ENCODE data around the gene LRFN2.

LRFN2 gene

DNA sequence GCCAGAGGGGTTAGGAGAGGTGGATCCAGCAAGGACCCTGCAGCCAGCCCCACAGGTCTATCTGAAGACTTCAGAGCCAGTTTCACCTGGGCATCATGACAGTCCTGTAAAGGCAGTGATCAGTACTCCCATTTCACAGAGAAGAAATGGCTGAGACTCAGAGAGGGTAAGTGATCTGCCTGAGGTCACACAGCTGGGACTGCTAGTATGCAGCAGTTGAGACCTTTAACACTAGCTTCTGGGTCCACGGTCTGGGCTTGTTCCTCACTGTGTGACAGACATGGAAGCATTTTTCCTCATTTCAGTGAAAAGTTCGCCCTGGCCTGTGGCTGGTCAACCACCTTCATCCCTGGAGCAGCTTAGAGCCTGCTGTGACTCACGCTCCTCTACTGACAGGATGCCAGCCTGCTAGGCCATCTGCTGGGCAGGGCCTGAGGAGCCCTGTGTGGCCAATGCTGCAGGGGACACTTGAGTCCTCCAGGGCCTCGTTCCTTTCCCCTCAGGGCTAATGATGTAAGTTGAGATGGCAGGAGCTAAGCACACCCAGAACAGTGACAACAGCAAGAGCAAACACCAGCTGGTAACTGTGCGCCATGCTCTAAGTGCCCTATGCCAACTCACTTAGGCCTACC is 192.0 kb downstream of the LRFN2 start:
- no peak for DNase-seq

- no peak for DNase-seq
These were observed 192.8 kb downstream of the LRFN2 start for GRCh38 chr6:40394381-40394780.

- DNase-seq: no peak
These were observed 193.5 kb downstream of the LRFN2 start for GRCh38 chr6:40393641-40394040.

- no peak for DNase-seq
These were observed 194.6 kb downstream of the LRFN2 start for GRCh38 chr6:40392589-40392988.

GRCh38 chr6:40391851-40392517 is 195.2 kb downstream of the LRFN2 start:
- no peak for DNase-seq

- no peak for DNase-seq
These were observed 196.1 kb downstream of the LRFN2 start for GRCh38 chr6:40391086-40391485.

DNA sequence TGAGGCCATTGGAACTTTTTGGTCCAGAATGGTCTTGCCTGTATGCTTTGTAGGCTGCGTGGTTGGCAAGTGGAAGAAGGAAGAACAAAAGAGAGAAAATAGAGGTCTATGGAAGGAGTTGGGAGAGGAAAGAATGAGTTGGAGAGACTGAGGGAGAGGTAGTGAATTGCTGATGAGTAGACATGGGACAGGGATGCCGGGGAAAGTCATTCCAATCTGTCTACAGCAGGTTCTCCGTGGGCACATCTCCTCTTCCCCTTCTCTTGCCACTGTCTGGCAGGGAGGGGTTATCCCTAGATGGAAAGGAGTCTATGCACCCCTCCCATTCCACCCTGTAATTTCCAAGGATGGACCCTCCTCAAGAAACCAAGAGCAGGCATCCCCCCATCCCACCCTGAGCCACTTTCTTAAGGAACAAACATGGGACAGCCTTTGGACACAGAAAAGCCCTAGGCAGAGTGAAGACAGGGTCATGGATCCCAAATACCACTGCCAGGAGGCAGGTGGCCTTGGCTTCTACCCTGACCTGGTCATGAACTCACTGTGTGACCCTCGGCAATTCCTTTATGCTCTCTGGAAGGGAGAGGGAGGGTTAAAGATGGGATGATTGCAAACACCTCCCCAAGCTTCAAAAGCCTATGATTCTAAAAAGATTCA is 196.9 kb downstream of the LRFN2 start:
- no peak for DNase-seq

- DNase-seq: no peak
These were observed 197.9 kb downstream of the LRFN2 start for GRCh38 chr6:40389254-40389653.

DNA sequence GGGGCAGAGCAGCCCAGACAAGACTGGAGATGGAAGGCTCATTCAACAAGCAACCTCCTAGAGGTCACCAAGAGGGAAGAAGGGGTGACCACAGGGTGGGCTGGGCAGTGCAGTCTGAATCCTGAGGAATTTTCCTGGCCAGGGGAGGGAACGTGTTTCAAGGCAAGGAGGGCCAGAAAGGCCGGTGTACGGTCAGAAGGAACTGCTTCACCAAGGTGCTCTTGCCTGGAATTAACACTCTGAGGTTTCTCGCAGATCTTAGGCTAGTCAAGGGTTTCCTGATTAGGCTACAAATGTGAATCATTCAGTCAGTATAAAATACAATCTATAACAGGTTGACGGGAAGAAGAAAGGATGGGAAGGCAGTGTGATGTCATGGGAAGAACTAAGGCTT is 199.3 kb downstream of the LRFN2 start:
- DNase-seq: no peak

DNA sequence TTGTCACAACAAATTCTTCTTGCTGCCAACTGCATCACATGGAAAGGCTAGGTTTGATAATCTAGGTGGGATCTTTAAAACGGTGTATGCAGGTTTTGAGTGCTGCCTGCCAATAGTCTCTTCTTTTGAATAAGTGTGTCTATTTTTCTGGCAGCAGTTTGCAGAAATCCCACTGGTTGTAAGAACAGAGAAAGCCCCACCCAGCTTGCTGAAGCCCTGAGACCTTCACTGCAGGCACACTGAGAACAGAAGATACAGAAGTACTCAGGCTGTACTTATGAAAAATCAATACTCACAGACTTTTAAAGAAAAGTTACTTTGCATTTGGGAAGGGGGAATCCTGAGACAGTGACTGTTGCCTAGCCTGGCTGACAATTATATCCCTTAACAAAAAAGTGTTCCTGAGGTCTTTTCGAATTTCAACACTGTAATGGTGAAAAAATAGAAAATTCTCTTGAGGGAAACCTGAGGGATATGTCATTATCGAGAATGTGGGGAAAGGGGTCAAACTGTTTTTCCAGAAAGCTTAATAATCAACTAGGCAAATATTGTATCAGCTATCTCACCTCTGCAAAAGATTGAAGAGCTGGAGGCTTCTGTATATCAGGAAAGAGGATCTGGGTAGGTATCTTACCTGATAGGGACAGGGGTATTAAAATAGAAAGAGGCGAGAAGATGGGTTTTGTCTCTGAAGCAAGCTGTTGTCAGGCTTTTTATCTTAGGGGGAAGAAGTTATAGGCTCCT is 199.9 kb downstream of the LRFN2 start:
- no peak for DNase-seq

DNA sequence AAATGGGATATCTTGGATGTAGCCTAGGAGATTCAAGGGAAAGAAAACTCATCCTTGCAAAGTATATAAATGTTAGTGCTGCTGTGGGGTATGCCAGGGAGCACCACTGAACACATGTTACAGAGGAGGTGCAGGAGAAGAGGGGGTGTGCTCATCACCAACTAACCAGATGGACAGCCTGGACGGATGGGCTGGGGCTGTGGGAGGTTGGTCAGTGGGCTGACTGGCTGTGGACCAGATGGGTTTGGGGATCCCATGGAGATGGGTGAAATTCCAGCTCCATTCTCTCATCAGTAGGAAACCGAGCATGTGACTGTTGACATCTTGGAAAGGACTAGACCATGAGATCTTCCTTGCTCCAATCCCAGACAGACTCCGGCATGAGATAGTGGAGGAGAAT is 201.0 kb downstream of the LRFN2 start:
- no peak for DNase-seq

DNA sequence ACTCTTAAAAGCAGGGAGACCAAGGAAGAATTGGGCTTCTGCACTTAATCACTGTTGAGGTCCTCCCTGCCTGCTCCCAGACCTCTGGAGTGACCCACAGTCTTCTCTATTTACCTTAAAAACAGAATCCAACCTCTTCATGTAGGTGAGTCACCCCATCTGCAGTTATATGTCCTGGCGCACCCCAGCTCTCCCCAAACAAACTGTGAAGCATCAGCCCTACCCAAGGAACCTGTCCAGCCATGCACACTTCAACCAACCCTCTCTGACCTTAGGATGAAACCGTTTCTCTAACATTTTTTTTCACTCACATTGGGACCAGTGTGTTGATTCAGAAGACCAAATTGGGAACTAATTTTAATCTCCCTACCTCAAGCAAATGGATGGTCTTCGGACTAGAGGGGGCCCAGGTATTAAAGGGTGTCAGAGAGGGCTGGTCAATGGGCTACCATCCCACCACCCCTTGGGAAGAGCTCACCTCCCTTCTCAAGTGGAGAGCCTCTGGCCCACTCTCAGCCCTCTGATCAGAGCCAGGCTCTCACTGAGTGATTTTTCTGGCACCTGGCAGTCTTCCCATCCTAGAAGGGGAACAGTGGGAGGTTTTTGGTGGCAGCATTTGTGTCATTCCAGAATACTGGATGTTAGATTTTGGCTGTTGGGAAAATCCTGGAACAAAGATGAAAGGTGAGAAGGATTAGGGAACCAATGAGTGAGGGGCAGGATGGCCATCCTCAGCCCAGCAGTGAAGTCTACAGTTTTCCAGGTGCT is 203.6 kb downstream of the LRFN2 start:
- DNase-seq: no peak

DNA sequence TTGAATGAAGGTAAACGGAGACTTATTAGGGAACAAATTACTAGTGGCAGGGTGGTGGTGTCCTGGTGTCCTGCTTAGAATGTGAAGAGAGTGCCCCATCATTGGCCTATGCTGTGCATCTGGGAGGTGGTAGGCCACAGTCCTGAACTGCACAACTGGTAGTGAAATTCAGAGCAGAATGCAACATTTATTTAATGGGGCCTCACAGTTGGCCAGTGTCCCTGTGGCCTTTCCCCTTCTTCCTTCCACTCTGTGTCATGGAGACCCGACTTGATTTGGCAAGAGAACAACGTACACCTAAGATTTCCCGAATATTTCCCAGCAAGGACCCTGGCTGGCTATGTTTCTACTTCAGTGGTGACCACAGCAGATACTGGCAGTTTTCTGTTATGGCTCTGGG is 206.9 kb downstream of the LRFN2 start:
- no peak for DNase-seq

DNA sequence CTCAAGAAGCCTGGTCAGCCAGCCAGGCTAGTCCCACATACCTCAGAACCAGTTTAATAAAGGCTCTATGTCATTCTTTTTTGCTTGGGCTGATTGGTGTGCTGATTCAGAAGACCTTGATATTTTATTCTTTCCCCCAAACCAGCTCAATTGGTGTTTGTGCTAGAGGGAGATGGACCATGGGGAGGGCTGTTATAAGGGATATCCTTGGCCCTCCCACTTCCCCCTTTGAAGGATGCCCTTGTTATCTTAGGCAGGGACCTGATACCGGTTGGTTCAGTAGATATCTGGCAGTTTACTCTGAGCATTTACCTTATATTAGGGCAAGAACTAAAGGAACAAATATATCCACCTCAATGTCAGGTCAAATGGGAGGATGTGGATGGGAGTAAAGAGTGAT is 207.4 kb downstream of the LRFN2 start:
- DNase-seq: no peak

DNA sequence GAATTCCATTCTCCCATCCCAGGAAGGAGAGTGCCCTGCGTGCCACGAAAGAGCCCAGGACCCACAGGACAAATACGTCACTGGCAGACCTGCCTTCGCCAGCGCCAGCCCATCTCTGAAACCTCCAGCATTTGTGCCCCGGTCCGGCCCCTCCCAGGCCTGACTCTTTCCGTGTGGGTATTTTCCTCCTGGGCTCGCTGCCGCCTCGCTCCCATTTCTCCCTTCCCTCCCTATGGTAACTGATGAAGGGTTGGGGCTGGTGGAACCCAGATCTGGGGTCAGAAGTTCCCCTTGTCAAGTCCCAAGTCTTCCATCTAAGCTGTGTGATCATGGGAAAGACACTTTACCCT is 208.5 kb downstream of the LRFN2 start:
- DNase-seq: no peak

- DNase-seq: no peak
These were observed 209.0 kb downstream of the LRFN2 start for GRCh38 chr6:40378071-40378724.

- no peak for DNase-seq
These were observed 209.9 kb downstream of the LRFN2 start for GRCh38 chr6:40377173-40377806.

GRCh38 chr6:40376113-40376650 is 211.0 kb downstream of the LRFN2 start:
- no peak for DNase-seq

GRCh38 chr6:40373267-40373666 is 213.9 kb downstream of the LRFN2 start:
- no peak for DNase-seq

GRCh38 chr6:40371621-40372020 is 215.5 kb downstream of the LRFN2 start:
- DNase-seq: no peak

- no peak for DNase-seq
These were observed 216.1 kb downstream of the LRFN2 start for GRCh38 chr6:40371095-40371494.

DNA sequence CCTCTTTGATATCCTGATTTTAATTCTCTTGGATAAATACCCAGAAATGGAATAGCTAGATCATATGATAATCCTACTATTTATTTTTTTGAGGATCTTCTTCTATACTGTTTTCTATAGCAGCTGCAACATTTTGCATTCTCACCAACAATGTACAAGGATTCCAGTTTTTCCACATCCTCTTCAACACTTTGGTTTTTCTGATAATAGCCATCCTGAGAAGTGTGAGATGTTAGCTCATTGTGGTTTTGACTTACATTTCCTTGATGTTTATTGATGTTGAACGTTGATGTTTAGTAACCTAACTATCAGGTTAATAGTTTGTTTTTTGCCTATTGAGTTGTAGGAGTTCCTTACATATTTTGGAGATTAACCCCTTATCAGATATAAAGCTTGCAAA is 217.3 kb downstream of the LRFN2 start:
- DNase-seq: no peak

Data from CD4-positive, alpha-beta T cell treated with Interferon gamma for 1 hour (primary cell).